NK-92 (cell line): ENCODE data around the gene FSIP1.

Experiments
- DNase-seq: peaks from one replicate; lab custom pipeline; 2025; ENCODE audit not compliant: unreplicated experiment; lab: John Stamatoyannopoulos, UW

FSIP1 gene

GRCh38 chr15:39555885-39556284, 226.8 kb downstream of the FSIP1 start:
- DNase-seq: no peak

DNA sequence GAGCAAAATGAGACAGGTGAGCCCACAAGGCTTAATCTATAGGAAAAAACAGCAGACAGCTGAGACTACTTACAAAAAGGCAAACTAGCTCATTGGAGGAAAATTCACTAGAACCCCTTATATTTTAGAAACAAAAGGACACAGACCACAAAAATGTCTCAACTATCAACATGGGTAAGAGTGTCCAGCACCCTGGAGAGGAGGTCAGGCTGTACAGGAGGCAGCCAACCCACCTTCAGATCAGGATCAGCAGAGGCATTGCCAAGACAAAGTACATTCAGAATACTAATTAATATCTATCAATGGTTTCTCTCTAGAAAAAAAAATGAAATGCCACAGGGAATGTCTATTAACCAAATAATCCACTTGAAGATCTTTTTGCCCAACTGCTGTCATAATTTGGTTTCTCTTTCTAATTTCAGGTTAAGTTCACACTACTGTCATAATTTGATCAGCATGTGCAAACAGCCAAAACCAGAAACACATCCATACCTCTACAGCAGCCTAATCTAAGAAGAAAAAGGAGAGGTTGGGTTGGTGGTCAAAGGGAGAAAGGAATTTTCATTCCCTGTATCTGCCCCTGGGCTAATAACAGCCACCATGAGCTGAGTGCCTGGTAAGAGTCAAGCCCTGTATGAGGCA, 227.8 kb downstream of the FSIP1 start:
- DNase-seq: no peak

DNA sequence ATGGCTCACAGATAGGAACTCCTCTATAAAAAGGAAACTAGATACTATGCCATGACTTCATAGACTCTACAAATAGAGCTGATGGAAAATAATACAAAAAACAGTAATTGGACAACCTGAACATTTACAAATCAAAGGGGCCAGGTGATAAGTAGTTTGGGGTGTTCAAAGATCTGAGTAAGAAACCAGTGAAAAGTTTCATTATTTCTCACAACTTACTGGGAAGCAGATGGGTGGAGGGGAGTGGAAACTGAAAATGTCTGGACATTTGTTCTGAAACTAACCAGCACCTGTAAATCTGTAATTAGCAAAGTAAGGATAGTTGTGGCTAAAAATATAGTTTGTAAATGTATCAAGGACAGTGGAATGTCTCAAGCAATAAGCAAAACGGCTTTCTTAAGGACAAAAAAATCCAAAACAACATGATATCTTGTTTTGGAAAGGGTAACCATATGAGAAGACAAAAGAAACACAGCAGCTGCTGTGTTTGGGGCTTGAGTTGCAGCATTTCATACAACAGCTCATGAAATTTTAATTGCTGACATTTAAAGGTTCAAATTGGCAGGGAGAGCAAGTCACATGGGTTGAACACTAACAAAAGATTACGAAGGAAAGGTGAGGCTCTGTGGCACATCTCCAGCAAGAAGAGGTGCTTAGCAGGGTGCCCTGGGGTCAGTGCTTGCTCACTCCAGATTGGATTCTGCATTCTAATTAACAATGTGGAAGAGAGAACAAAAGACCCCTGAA, 228.5 kb downstream of the FSIP1 start:
- no peak for DNase-seq

- no peak for DNase-seq
These were observed 230.1 kb downstream of the FSIP1 start for GRCh38 chr15:39552556-39552955.

DNA sequence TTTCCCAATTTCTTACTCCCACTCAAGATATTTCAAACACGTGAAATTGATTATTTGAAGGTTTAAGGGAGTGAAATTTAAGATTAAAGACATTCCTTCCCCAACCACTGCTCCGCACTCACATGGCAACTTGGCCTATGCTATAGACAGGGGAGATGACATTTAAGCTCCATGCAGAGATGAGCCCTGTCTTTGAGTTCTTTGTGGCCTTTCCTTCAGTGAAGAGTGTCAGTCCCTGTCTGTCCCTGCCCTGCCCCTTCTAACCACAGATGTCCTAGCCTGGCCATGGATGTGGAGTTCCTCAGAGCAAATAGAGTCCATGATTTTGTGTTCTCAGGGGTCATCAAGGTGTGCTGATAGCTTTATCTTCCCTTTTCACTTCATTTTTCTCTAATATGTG, 231.2 kb downstream of the FSIP1 start:
- DNase-seq: no peak
